IMR-90 (cell line): ENCODE data around the gene BRF1. TPM values are rescaled to one million over a fixed set of nuclear protein-coding genes. Genes with fewer than 3 reads are reported as not detected.

Source experiments
- ATAC-seq: fragments of 200-7000 bp; cut with Tn5 transposase; 2 replicates; pipeline ENCODE4 v1.9.1; 2020; ENCODE audit warnings: low read depth, mild to moderate bottlenecking, moderate library complexity
- BruUV-seq: library from RNA; stranded (reverse); fragments of 400-500 nt; replicated peaks from 2 replicates; lab custom pipeline; 2021; lab: Mats Ljungman, UMichigan
- CTCF ChIA-PET: fragments of 300-600 bp; formaldehyde crosslinking; extraction: SDS; loops from one replicate; lab custom pipeline; 2021; ENCODE audit warnings: antibody characterized with exemption; lab: Yijun Ruan, JAX
- POLR2A ChIA-PET: fragments of 300-600 bp; sonication (Branson Sonifier 250); formaldehyde crosslinking; loops from one replicate; lab custom pipeline; 2022; ENCODE audit warnings: antibody characterized with exemption; ENCODE audit not compliant: unreplicated experiment; lab: Charles Lee
- DNase-seq: peaks from one replicate; pipeline ENCODE4 v3.0.0; 2013
- H2AFZ ChIP-seq: replicated peaks from 2 replicates; pipeline ENCODE3; 2013; ENCODE audit warnings: low read length, mild to moderate bottlenecking; ENCODE audit not compliant: poor library complexity
- H2AK5ac ChIP-seq: 2 replicates; pipeline ENCODE4 v1.6.1; 2013; ENCODE audit warnings: low read depth, low read length, inconsistent platforms
- H2AK9ac ChIP-seq: replicated peaks from 2 replicates; pipeline ENCODE3; 2013; ENCODE audit warnings: mild to moderate bottlenecking, low read depth, low read length, moderate library complexity; ENCODE audit not compliant: poor library complexity
- H2BK120ac ChIP-seq: 2 replicates; pipeline ENCODE4 v1.6.1; 2013; ENCODE audit warnings: low read depth, low read length, inconsistent platforms
- H2BK15ac ChIP-seq: 3 replicates; pipeline ENCODE4 v1.6.1; 2013; ENCODE audit warnings: low read depth, low read length, inconsistent platforms
- H2BK20ac ChIP-seq: 2 replicates; pipeline ENCODE4 v1.6.1; 2013; ENCODE audit warnings: low read depth, mild to moderate bottlenecking, inconsistent platforms, low read length, moderate library complexity
- H2BK5ac ChIP-seq: 2 replicates; pipeline ENCODE4 v1.6.1; 2013; ENCODE audit warnings: mild to moderate bottlenecking, low read depth, low read length, inconsistent platforms; ENCODE audit not compliant: poor library complexity, severe bottlenecking
- H3K14ac ChIP-seq: replicated peaks from 2 replicates; pipeline ENCODE4 v1.6.1; 2013; ENCODE audit warnings: low read depth, low read length, inconsistent platforms
- H3K18ac ChIP-seq: 2 replicates; pipeline ENCODE4 v1.6.1; 2013; ENCODE audit warnings: low read depth, low read length, control low read depth
- H3K23ac ChIP-seq: 2 replicates; pipeline ENCODE4 v1.6.1; 2013; ENCODE audit warnings: low read depth, low read length, inconsistent platforms
- H3K27ac ChIP-seq: 2 replicates; pipeline ENCODE4 v1.5.1; 2013; ENCODE audit warnings: mild to moderate bottlenecking, control low read depth, low read length; ENCODE audit not compliant: insufficient read depth
- H3K27me3 ChIP-seq: 2 replicates; pipeline ENCODE4 v1.6.1; 2013; ENCODE audit warnings: low read length; ENCODE audit not compliant: control insufficient read depth, insufficient read depth
- H3K36me3 ChIP-seq: 2 replicates; pipeline ENCODE4 v1.6.1; 2013; ENCODE audit warnings: low read length, mixed read lengths; ENCODE audit not compliant: control insufficient read depth, insufficient read depth
- H3K4ac ChIP-seq: 2 replicates; pipeline ENCODE4 v1.6.1; 2013; ENCODE audit warnings: low read depth, low read length, inconsistent platforms
- H3K4me1 ChIP-seq: 2 replicates; pipeline ENCODE4 v1.6.1; 2013; ENCODE audit warnings: low read length, mixed read lengths; ENCODE audit not compliant: control insufficient read depth, insufficient read depth
- H3K4me2 ChIP-seq: 2 replicates; pipeline ENCODE4 v1.6.1; 2013; ENCODE audit warnings: low read depth, mild to moderate bottlenecking, control low read depth, low read length, moderate library complexity
- H3K4me3 ChIP-seq: 2 replicates; pipeline ENCODE4 v1.5.1; 2013; ENCODE audit warnings: low read depth, mild to moderate bottlenecking, control low read depth, low read length, moderate library complexity; ENCODE audit not compliant: insufficient read depth
- H3K56ac ChIP-seq: 2 replicates; pipeline ENCODE4 v1.6.1; 2013; ENCODE audit warnings: low read length, inconsistent platforms; ENCODE audit not compliant: insufficient read depth; ENCODE audit errors: extremely low read depth
- H3K79me1 ChIP-seq, 2 experiments: 2 replicates each; pipeline ENCODE4 v1.6.1; 2013; ENCODE audit warnings: low read length in 2 of 2, inconsistent platforms in 1 of 2, low read depth in 1 of 2
- H3K9ac ChIP-seq: 2 replicates; pipeline ENCODE4 v1.6.1; 2013; ENCODE audit warnings: low read depth, low read length, control low read depth
- H3K9me1 ChIP-seq: 2 replicates; pipeline ENCODE4 v1.6.1; 2013; ENCODE audit warnings: low read length, inconsistent platforms; ENCODE audit not compliant: insufficient read depth
- H3K9me3 ChIP-seq: 2 replicates; pipeline ENCODE4 v1.6.1; 2013; ENCODE audit warnings: low read length; ENCODE audit not compliant: control insufficient read depth, insufficient read depth
- H4K20me1 ChIP-seq: 2 replicates; pipeline ENCODE4 v1.6.1; 2013; ENCODE audit warnings: low read length, inconsistent platforms; ENCODE audit not compliant: insufficient read depth
- H4K5ac ChIP-seq: 2 replicates; pipeline ENCODE4 v1.6.1; 2013; ENCODE audit warnings: mild to moderate bottlenecking, low read depth, low read length, control low read depth
- H4K8ac ChIP-seq, 2 experiments: 2 replicates each; pipeline ENCODE4 v1.6.1; 2013; ENCODE audit warnings: low read depth in 2 of 2, low read length in 2 of 2, control low read depth in 1 of 2, inconsistent platforms in 1 of 2
- H4K91ac ChIP-seq: 2 replicates; pipeline ENCODE4 v1.6.1; 2013; ENCODE audit warnings: low read depth, low read length, inconsistent platforms; ENCODE audit not compliant: insufficient read depth
- MAFK ChIP-seq: IDR thresholded peaks from 2 replicates; pipeline ENCODE4 v1.6.1; 2012; ENCODE audit warnings: low read depth, low read length, improper control_type of control experiment
- MAZ ChIP-seq: IDR thresholded peaks from 2 replicates; pipeline ENCODE4 v1.6.1; 2012; ENCODE audit warnings: low read depth, mild to moderate bottlenecking, low read length, improper control_type of control experiment, moderate library complexity, borderline replicate concordance
- RAD21 ChIP-seq: IDR thresholded peaks from 2 replicates; pipeline ENCODE4 v1.6.1; 2012; ENCODE audit warnings: low read length, improper control_type of control experiment
- USF2 ChIP-seq: fragments of 150-350 bp; IDR thresholded peaks from 2 replicates; pipeline ENCODE4 v1.6.1; 2017; ENCODE audit warnings: mild to moderate bottlenecking, antibody characterized with exemption, low read length, low read depth
- WGBS, 2 experiments: methylation state at CpG; one replicate each; pipeline versions ENCODE4 v1.1.5 to v1.1.7; 2013; ENCODE audit warnings: missing lambda C conversion rate in 2 of 2; ENCODE audit not compliant: insufficient read length in 1 of 2; ENCODE audit errors: extremely low coverage in 2 of 2; 5-methylcytosine and 5-hydroxymethylcytosine counted together
- dilution Hi-C: fragments of 300-500 bp; cut with HindIII; formaldehyde crosslinking; loops from one replicate; pipeline ENCODE4 v1.14.3; 2018; ENCODE audit warnings: low sequenced_read_pairs; ENCODE audit not compliant: unreplicated experiment
- in situ Hi-C: fragments of 300-500 bp; cut with MboI; formaldehyde crosslinking; loops from 3 replicates; pipeline ENCODE4 v1.14.3; 2019; ENCODE audit warnings: low sequenced_read_pairs, inconsistent platforms, mixed read lengths
- intact Hi-C: fragments of 100-400 bp; cut with micrococcal nuclease; formaldehyde crosslinking; loops from 2 replicates; pipeline ENCODE4 v1.10.0; 2022
- polyA plus RNA-seq, 3 experiments: library from polyadenylated mRNA; depleted of rRNA; stranded (reverse); fragments of >200 nt; gene quantifications; 2 replicates each; pipeline ENCODE4 v1.2.3, GENCODE V29; 2012; ENCODE audit warnings: low replicate concordance in 1 of 3
- total RNA-seq: library from RNA; depleted of rRNA; stranded (reverse); fragments of >200 nt; gene quantifications from 2 replicates; pipeline ENCODE4 v1.2.3, GENCODE V29; 2012

BRF1 gene
- total and polyA plus RNA-seq, 2 of the 4 experiments (the other 2 are of a cell fraction) = 12.4 to 16.7 TPM

DNA sequence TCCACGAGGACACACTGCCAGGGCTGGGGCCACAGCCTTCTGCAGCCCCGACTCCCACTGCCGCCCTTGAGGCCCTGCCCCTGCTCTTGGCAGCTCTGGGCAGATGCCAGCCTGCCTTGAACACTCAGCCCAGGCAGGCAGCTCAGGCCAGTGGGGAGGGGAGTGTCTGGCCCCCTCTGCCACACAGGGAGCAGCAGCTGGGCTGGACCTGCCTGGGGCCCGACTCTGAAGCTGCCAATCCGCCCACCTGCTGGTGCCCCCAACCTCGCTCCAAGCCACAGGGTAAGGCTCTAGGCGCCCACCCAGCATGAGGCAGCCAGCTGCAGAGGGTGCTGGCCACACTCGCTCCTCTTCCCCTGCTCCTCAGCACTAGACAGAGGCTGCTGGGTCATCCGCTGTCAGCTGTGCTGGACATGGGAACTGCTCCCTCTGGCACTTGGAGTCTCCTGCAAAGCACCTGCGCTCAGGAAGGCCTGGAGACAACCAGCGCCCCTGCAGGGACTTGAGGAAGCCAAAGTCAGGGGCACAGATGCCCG lies 95.1 kb downstream of the BRF1 start:
- in situ Hi-C loops (no loop called here), dilution Hi-C loops (no loop called here), intact Hi-C loops (no loop called here)
- no peak overlapping the region for H2AK5ac ChIP-seq
- H4K5ac ChIP-seq = no peak overlapping the region
- WGBS, 2 experiments = 52% methylated on average over 6 of the region's 12 CpGs; no CpG with 5 or more reads in 1 of the 2 experiments
- H3K4me1 ChIP-seq = peaks cover 1% of the 10 kb centered on the region; the same call in 1 of the 2 replicates
- no peaks in the 10 kb centered on the region for H3K79me1 ChIP-seq
- no peak overlapping the region for H3K27ac ChIP-seq
- no peak overlapping the region for H3K56ac ChIP-seq
- H2AFZ ChIP-seq = no peak overlapping the region
- H4K8ac ChIP-seq = no peak overlapping the region
- no peak overlapping the region for H2BK20ac ChIP-seq
- H3K23ac ChIP-seq = no peak overlapping the region
- BruUV-seq = no TSS peak
- H3K14ac ChIP-seq = no peak overlapping the region
- no peak overlapping the region for H3K9ac ChIP-seq
- peaks cover 9% of the 10 kb centered on the region for H4K20me1 ChIP-seq
- no peak overlapping the region for H3K4ac ChIP-seq
- H3K36me3 ChIP-seq = peaks cover 7% of the 10 kb centered on the region
- H3K27me3 ChIP-seq = no peaks in the 10 kb centered on the region; the same call in 1 of the 2 replicates
- H4K91ac ChIP-seq = no peak overlapping the region
- no peaks in the 10 kb centered on the region for H3K9me1 ChIP-seq
- H2BK15ac ChIP-seq = no peak overlapping the region
- TF ChIP-seq MAZ (no peak), MAFK (no peak), RAD21 (no peak), USF2 (no peak)
- no peak overlapping the region for H3K18ac ChIP-seq
- H3K4me3 ChIP-seq = no peak overlapping the region
- POLR2A ChIA-PET = no interaction called here
- no peaks in the 10 kb centered on the region for H3K9me3 ChIP-seq
- no peak; the same call in 1 of the 2 replicates for ATAC-seq
- no peak overlapping the region for H2BK5ac ChIP-seq
- no peak for DNase-seq
- H2BK120ac ChIP-seq = no peak overlapping the region
- H3K4me2 ChIP-seq = no peak overlapping the region
- peak overlapping the region; percentile 14 for H2AK9ac ChIP-seq
- CTCF ChIA-PET = no interaction called here
